IPS DF 6.9 (cell line): Measurements from ENCODE around the gene SCAF11.
A peak's percentile ranks its signal among the peaks of the same experiment; 100 is the strongest.

Experiments
- DNase-seq: peaks from one replicate; pipeline ENCODE4 v3.0.0-alpha.2; 2013; ENCODE audit warnings: low read depth, low spot score
- H3K27ac ChIP-seq: one replicate; pipeline ENCODE4 v1.5.1; 2013; ENCODE audit warnings: low read length, control low read depth
- H3K27me3 ChIP-seq: 2 replicates; pipeline ENCODE4 v1.6.1; 2013; ENCODE audit warnings: mild to moderate bottlenecking, low read length; ENCODE audit not compliant: control insufficient read depth, insufficient read depth
- H3K36me3 ChIP-seq: 2 replicates; pipeline ENCODE4 v1.6.1; 2013; ENCODE audit warnings: low read length; ENCODE audit not compliant: control insufficient read depth, insufficient read depth
- H3K4me1 ChIP-seq: 2 replicates; pipeline ENCODE4 v1.6.1; 2013; ENCODE audit warnings: low read length; ENCODE audit not compliant: control insufficient read depth, insufficient read depth
- H3K4me3 ChIP-seq: 2 replicates; pipeline ENCODE4 v1.5.1; 2013; ENCODE audit warnings: mild to moderate bottlenecking, low read length
- H3K9me3 ChIP-seq: 2 replicates; pipeline ENCODE4 v1.6.1; 2013; ENCODE audit warnings: low read length, inconsistent platforms; ENCODE audit not compliant: control insufficient read depth, insufficient read depth
- WGBS: extraction: QIAGEN DNeasy Blood & Tissue Kit; methylation state at CpG from one replicate; pipeline ENCODE4 v1.1.7; 2013; ENCODE audit warnings: mixed read lengths, missing lambda C conversion rate; ENCODE audit not compliant: insufficient read length, insufficient coverage; 5-methylcytosine and 5-hydroxymethylcytosine counted together

SCAF11 gene

DNA sequence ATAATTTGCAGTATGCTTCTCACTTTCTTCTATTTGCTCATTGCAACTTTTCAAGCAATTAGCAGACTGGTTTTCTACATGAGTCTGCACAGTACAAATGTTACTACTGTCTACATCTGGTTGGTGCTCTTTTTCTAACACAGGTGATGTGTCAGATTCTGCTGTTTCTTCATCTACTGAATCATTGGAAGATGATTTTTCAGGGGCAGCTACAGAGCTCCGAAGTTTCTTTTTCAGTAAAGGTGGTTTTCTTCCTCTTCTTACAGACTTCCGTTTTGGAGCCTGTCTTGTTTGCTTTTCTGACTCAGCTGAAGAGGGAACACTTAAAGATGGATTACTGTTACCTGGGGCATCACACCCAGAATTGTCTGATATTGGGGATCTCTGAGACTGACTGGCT lies 62.1 kb downstream of the SCAF11 start:
- Histone ChIP-seq H3K36me3 (peaks cover 6% of the 10 kb centered on the region; the same call in 1 of the 2 replicates), H3K4me3 (no peak overlapping the region), H3K4me1 (no peaks in the 10 kb centered on the region), H3K9me3 (no peaks in the 10 kb centered on the region), H3K27me3 (no peaks in the 10 kb centered on the region), H3K27ac (no peak overlapping the region)
- no CpG with 5 or more reads among the region's 2 CpGs for WGBS
- DNase-seq: no peak

DNA sequence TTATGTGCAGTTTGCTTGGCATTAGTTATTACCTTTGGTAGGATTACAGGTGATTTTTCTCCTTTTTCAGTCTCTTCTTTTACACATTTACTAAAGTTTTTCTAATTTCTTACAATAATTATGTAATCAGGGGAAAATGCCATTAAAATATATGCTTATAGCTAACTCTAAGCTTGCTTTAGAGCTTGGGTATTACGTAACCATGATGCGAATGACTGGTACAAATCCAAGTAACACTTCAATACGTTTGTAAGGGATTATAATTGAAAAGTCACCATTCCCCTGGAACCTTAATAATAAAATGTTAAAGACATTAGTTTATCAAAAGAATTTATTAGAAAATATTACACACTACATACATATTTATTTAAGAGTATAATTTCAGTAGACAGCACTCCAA lies 71.6 kb downstream of the SCAF11 start:
- Histone ChIP-seq H3K27ac (no peak overlapping the region), H3K27me3 (no peaks in the 10 kb centered on the region), H3K4me3 (no peak overlapping the region), H3K9me3 (no peaks in the 10 kb centered on the region), H3K4me1 (no peaks in the 10 kb centered on the region), H3K36me3 (no peaks in the 10 kb centered on the region; the same call in 1 of the 2 replicates)
- no CpG with 5 or more reads among the region's 3 CpGs for WGBS
- DNase-seq: no peak

- no peak overlapping the region for H3K4me3 ChIP-seq
- no peaks in the 10 kb centered on the region for H3K9me3 ChIP-seq
- no peak overlapping the region for H3K27ac ChIP-seq
- DNase-seq: no peak
- H3K27me3 ChIP-seq: no peaks in the 10 kb centered on the region
- no CpG with 5 or more reads among the region's 2 CpGs for WGBS
- H3K36me3 ChIP-seq: no peaks in the 10 kb centered on the region
- H3K4me1 ChIP-seq: no peaks in the 10 kb centered on the region
Observed at GRCh38 chr12:45915405-45915804, 75.0 kb downstream of the SCAF11 start.

DNA sequence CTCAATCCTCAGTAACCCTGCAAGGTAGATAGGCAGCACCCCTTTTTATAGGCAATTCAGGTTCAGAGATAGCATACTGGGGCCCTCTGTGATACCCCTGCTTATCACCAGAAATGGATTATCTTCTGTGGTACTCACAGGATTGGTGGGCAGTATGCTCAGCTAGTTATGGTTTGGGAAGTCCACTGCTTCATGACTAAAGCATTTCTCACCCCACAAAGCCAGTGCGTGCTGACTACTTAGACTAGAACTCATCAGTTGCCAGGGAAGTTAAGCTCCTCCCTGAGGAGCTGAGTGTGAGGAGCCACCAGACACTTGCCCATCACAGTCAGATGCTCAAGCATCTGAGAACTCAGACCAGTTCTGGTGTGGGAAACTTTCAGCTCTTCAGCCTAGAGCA lies 76.3 kb downstream of the SCAF11 start:
- Histone ChIP-seq H3K9me3 (no peaks in the 10 kb centered on the region), H3K4me3 (no peak overlapping the region), H3K27ac (no peak overlapping the region), H3K4me1 (no peaks in the 10 kb centered on the region), H3K27me3 (no peaks in the 10 kb centered on the region), H3K36me3 (no peaks in the 10 kb centered on the region)
- no CpG with 5 or more reads among the region's 1 CpG for WGBS
- DNase-seq: no peak

GRCh38 chr12:45913631-45914030 lies 76.7 kb downstream of the SCAF11 start:
- Histone ChIP-seq H3K4me3 (no peak overlapping the region), H3K27me3 (no peaks in the 10 kb centered on the region), H3K4me1 (no peaks in the 10 kb centered on the region), H3K9me3 (no peaks in the 10 kb centered on the region), H3K36me3 (no peaks in the 10 kb centered on the region), H3K27ac (no peak overlapping the region)
- no peak for DNase-seq
- WGBS: no CpG with 5 or more reads among the region's 2 CpGs

GRCh38 chr12:45912774-45913173 lies 77.6 kb downstream of the SCAF11 start:
- Histone ChIP-seq H3K4me3 (no peak overlapping the region), H3K4me1 (no peaks in the 10 kb centered on the region), H3K36me3 (no peaks in the 10 kb centered on the region), H3K27me3 (no peaks in the 10 kb centered on the region), H3K9me3 (no peaks in the 10 kb centered on the region), H3K27ac (no peak overlapping the region)
- DNase-seq: no peak
- WGBS: no CpG with 5 or more reads among the region's 3 CpGs

GRCh38 chr12:45909041-45909713 lies 81.2 kb downstream of the SCAF11 start:
- Histone ChIP-seq H3K9me3 (no peaks in the 10 kb centered on the region), H3K27me3 (no peaks in the 10 kb centered on the region), H3K36me3 (no peaks in the 10 kb centered on the region), H3K4me1 (no peaks in the 10 kb centered on the region), H3K4me3 (no peak overlapping the region), H3K27ac (no peak overlapping the region)
- no peak for DNase-seq
- WGBS: no CpG with 5 or more reads among the region's 4 CpGs

GRCh38 chr12:45907955-45908354 lies 82.4 kb downstream of the SCAF11 start:
- WGBS: no CpG with 5 or more reads among the region's 4 CpGs
- Histone ChIP-seq H3K27me3 (no peaks in the 10 kb centered on the region), H3K27ac (no peak overlapping the region), H3K9me3 (no peaks in the 10 kb centered on the region), H3K36me3 (no peaks in the 10 kb centered on the region), H3K4me3 (no peak overlapping the region), H3K4me1 (no peaks in the 10 kb centered on the region)
- DNase-seq: no peak

DNA sequence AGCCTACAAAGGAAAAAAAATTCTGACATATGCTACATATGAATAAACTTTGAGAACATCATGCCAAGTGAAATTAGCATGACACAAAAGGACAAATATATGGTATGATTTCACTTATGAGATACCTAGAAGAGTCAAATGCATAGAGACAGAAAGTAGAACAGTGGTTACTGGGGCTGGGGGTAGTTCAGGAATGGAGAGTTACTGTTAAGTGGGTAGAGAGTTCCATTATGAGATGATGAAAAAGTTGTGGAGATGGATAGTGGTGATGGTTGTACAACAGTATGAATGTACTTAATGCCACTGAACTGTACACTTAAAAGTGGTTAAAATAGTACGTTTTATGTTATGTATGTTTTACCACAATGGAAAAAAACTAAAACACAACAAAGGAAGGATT lies 92.3 kb downstream of the SCAF11 start:
- Histone ChIP-seq H3K4me1 (no peaks in the 10 kb centered on the region), H3K9me3 (no peaks in the 10 kb centered on the region), H3K27ac (no peak overlapping the region), H3K4me3 (no peak overlapping the region), H3K36me3 (peaks cover 5% of the 10 kb centered on the region; the same call in 1 of the 2 replicates), H3K27me3 (no peaks in the 10 kb centered on the region)
- no peak for DNase-seq
- no CpG with 5 or more reads among the region's 1 CpG for WGBS

DNA sequence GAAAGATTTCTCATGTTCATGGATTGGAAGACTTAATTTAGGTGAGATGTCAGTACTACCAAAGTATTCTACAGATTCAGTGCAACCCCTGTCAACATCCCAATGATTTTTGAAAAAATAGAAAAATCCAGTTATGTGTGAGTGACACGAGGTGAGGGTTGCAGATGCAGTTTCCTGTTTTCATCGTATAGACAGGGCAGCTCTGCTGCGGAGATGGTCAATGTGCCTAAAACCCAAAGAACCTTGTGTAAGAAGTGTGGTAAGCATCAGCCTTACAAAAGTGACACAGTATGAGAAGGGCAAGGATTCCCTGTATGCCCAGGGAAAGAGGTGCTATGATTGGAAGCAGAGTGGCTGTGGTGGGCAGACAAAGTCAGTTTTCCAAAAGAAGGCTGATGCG lies 94.4 kb downstream of the SCAF11 start:
- WGBS: no CpG with 5 or more reads among the region's 4 CpGs
- no peaks in the 10 kb centered on the region for H3K9me3 ChIP-seq
- H3K27ac ChIP-seq: no peak overlapping the region
- H3K4me3 ChIP-seq: no peak overlapping the region
- no peaks in the 10 kb centered on the region for H3K4me1 ChIP-seq
- H3K36me3 ChIP-seq: peaks cover 5% of the 10 kb centered on the region; the same call in 1 of the 2 replicates
- H3K27me3 ChIP-seq: no peaks in the 10 kb centered on the region
- no peak for DNase-seq

DNA sequence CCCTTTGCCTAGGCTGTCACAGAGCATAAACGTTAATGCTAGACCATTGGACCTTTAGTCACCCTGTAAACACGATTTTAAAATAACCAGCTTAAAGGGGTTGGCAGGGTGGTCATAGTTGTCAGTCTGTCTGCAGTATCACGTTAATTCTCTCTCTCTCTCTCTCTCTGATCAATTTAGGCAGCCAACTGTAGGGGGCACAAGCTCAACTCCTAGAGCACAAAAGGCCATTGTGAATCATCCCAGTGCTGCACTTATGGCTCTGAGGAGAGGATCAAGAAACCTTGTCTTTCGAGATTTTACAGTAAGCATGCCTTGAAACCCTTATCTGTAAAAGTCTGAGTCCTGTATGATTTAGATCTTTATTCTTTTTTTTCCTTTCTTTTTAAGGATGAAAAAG lies 97.1 kb downstream of the SCAF11 start:
- peaks cover 5% of the 10 kb centered on the region; the same call in 1 of the 2 replicates for H3K36me3 ChIP-seq
- no CpG with 5 or more reads among the region's 4 CpGs for WGBS
- H3K4me3 ChIP-seq: no peak overlapping the region
- no peaks in the 10 kb centered on the region for H3K27me3 ChIP-seq
- no peak overlapping the region for H3K27ac ChIP-seq
- DNase-seq: peak; percentile 35
- no peaks in the 10 kb centered on the region for H3K4me1 ChIP-seq
- H3K9me3 ChIP-seq: no peaks in the 10 kb centered on the region
